DOHH2 (cell line): ENCODE results near the gene REPIN1.
"Not testable (repeated sequence)": the region's sequence is repeated elsewhere in the genome, so short reads cannot be mapped to it uniquely, and the experiment has no call there.

Experiments
- H3F3A ChIP-seq: fragments of 200-600 bp; sonication (generic), shearing (Covaris generic); 2 replicates; pipeline ENCODE4 v1.6.0; 2016; ENCODE audit warnings: antibody characterized with exemption, mild to moderate bottlenecking; ENCODE audit not compliant: control insufficient read depth, insufficient read depth
- H3K27ac ChIP-seq: fragments of 200-600 bp; sonication (generic); 2 replicates; pipeline ENCODE4 v1.5.1; 2014; ENCODE audit warnings: low read depth, mild to moderate bottlenecking, low read length, moderate library complexity
- H3K27me3 ChIP-seq: fragments of 200-600 bp; sonication (generic); 2 replicates; pipeline ENCODE4 v1.6.1; 2014; ENCODE audit warnings: mild to moderate bottlenecking, low read length, mixed read lengths; ENCODE audit not compliant: control insufficient read depth
- H3K36me3 ChIP-seq: fragments of 200-600 bp; sonication (generic); 2 replicates; pipeline ENCODE4 v1.6.1; 2014; ENCODE audit warnings: mild to moderate bottlenecking, low read length, moderate library complexity, mixed read lengths; ENCODE audit not compliant: control insufficient read depth
- H3K4me1 ChIP-seq: fragments of 200-600 bp; sonication (generic); 2 replicates; pipeline ENCODE4 v1.6.1; 2014; ENCODE audit warnings: mild to moderate bottlenecking, low read length, mixed read lengths; ENCODE audit not compliant: control insufficient read depth
- H3K4me2 ChIP-seq: fragments of 200-600 bp; sonication (generic); 2 replicates; pipeline ENCODE4 v1.6.0; 2014; ENCODE audit warnings: mild to moderate bottlenecking, low read length, moderate library complexity
- H3K4me3 ChIP-seq: fragments of 200-600 bp; sonication (generic); 2 replicates; pipeline ENCODE4 v1.5.1; 2014; ENCODE audit warnings: mild to moderate bottlenecking, low read length, mixed read lengths
- H3K79me2 ChIP-seq: fragments of 200-600 bp; sonication (generic); 2 replicates; pipeline ENCODE4 v1.6.1; 2014; ENCODE audit warnings: mild to moderate bottlenecking, low read length, mixed read lengths; ENCODE audit not compliant: control insufficient read depth
- H3K9me2 ChIP-seq: fragments of 200-600 bp; sonication (generic); replicated peaks from 2 replicates; pipeline ENCODE4 v1.6.1; 2014; ENCODE audit warnings: mild to moderate bottlenecking, low read length, mixed read lengths; ENCODE audit not compliant: control insufficient read depth
- H3K9me3 ChIP-seq: fragments of 200-600 bp; sonication (generic); 2 replicates; pipeline ENCODE4 v1.6.1; 2014; ENCODE audit warnings: antibody characterized with exemption, low read length, mixed read lengths; ENCODE audit not compliant: control insufficient read depth, insufficient read depth
- H4K20me1 ChIP-seq: fragments of 200-600 bp; sonication (generic); 2 replicates; pipeline ENCODE4 v1.6.0; 2014; ENCODE audit warnings: low read depth, mild to moderate bottlenecking, antibody characterized with exemption, low read length, moderate library complexity; ENCODE audit not compliant: control insufficient read depth, insufficient read depth
- EZH2phosphoT487 ChIP-seq: fragments of 200-600 bp; sonication (generic); IDR thresholded peaks from 2 replicates; pipeline ENCODE4 v1.6.1; 2017; ENCODE audit warnings: borderline replicate concordance, mild to moderate bottlenecking, antibody characterized with exemption, low read length, moderate library complexity, mixed read lengths
- TF ChIP-seq, protein P1 (sequence below): fragments of 200-600 bp; sonication (generic); IDR thresholded peaks from one replicate; pipeline ENCODE4 v1.5.1; 2014; ENCODE audit warnings: antibody characterized with exemption, mild to moderate bottlenecking, low read depth, low read length; ENCODE audit not compliant: poor library complexity, severe bottlenecking

Gene REPIN1

DNA sequence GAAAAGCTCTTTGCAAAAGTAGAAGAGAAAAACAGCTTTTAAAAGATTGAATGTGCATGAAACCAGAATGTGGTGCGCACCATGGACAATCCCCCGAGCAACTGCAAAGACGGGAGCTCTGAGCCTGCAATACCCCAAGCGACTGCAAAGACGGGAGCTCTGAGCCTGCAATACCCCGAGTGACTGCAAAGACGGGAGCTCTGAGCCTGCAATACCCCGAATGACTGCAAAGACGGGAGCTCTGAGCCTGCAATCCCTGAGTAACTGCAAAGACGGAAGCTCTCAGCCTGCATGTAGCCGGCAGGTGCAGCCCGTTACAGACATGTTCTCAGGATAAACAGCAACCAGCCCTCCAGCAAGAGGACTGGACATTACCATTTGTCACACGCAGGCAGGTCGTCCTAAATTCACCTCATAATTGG, 16.7 kb downstream of the REPIN1 start:
- H3K4me2 ChIP-seq, result no peak overlapping the region
- TF ChIP-seq, protein P1, sequence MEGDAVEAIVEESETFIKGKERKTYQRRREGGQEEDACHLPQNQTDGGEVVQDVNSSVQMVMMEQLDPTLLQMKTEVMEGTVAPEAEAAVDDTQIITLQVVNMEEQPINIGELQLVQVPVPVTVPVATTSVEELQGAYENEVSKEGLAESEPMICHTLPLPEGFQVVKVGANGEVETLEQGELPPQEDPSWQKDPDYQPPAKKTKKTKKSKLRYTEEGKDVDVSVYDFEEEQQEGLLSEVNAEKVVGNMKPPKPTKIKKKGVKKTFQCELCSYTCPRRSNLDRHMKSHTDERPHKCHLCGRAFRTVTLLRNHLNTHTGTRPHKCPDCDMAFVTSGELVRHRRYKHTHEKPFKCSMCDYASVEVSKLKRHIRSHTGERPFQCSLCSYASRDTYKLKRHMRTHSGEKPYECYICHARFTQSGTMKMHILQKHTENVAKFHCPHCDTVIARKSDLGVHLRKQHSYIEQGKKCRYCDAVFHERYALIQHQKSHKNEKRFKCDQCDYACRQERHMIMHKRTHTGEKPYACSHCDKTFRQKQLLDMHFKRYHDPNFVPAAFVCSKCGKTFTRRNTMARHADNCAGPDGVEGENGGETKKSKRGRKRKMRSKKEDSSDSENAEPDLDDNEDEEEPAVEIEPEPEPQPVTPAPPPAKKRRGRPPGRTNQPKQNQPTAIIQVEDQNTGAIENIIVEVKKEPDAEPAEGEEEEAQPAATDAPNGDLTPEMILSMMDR, result no peak
- no peak for TF ChIP-seq EZH2phosphoT487
- no peaks in the 10 kb centered on the region; the same call in 1 of the 2 replicates for H4K20me1 ChIP-seq
- no peak overlapping the region for H3K27ac ChIP-seq
- peaks cover 18% of the 10 kb centered on the region for H3K36me3 ChIP-seq
- peaks cover 51% of the 10 kb centered on the region for H3K4me1 ChIP-seq
- H3K9me3 ChIP-seq, result no peaks in the 10 kb centered on the region
- H3K27me3 ChIP-seq, result no peaks in the 10 kb centered on the region
- no peak overlapping the region for H3K4me3 ChIP-seq
- H3K9me2 ChIP-seq, result no peaks in the 10 kb centered on the region
- peaks cover 44% of the 10 kb centered on the region for H3K79me2 ChIP-seq
- peaks cover 8% of the 10 kb centered on the region for H3F3A ChIP-seq

GRCh38 chr7:150385884-150386283, 17.3 kb downstream of the REPIN1 start:
- not testable (repeated sequence) for H3K4me3 ChIP-seq, H4K20me1 ChIP-seq, H3K4me2 ChIP-seq, H3K27ac ChIP-seq, H3F3A ChIP-seq, H3K27me3 ChIP-seq, H3K9me2 ChIP-seq, H3K9me3 ChIP-seq
- peaks cover 38% of the 10 kb centered on the region for H3K79me2 ChIP-seq
- peaks cover 23% of the 10 kb centered on the region for H3K36me3 ChIP-seq
- peaks cover 45% of the 10 kb centered on the region for H3K4me1 ChIP-seq

GRCh38 chr7:150388306-150388705, 19.7 kb downstream of the REPIN1 start:
- Histone ChIP-seq H3K4me2 (no peak overlapping the region), H3K9me3 (no peaks in the 10 kb centered on the region), H4K20me1 (no peaks in the 10 kb centered on the region; the same call in 1 of the 2 replicates), H3K27ac (no peak overlapping the region), H3F3A (no peaks in the 10 kb centered on the region), H3K27me3 (no peaks in the 10 kb centered on the region), H3K36me3 (peaks cover 24% of the 10 kb centered on the region), H3K4me3 (no peak overlapping the region), H3K79me2 (peaks cover 15% of the 10 kb centered on the region), H3K9me2 (no peaks in the 10 kb centered on the region), H3K4me1 (peaks cover 21% of the 10 kb centered on the region)
- TF ChIP-seq, protein P1, result no peak
- no peak for TF ChIP-seq EZH2phosphoT487

DNA sequence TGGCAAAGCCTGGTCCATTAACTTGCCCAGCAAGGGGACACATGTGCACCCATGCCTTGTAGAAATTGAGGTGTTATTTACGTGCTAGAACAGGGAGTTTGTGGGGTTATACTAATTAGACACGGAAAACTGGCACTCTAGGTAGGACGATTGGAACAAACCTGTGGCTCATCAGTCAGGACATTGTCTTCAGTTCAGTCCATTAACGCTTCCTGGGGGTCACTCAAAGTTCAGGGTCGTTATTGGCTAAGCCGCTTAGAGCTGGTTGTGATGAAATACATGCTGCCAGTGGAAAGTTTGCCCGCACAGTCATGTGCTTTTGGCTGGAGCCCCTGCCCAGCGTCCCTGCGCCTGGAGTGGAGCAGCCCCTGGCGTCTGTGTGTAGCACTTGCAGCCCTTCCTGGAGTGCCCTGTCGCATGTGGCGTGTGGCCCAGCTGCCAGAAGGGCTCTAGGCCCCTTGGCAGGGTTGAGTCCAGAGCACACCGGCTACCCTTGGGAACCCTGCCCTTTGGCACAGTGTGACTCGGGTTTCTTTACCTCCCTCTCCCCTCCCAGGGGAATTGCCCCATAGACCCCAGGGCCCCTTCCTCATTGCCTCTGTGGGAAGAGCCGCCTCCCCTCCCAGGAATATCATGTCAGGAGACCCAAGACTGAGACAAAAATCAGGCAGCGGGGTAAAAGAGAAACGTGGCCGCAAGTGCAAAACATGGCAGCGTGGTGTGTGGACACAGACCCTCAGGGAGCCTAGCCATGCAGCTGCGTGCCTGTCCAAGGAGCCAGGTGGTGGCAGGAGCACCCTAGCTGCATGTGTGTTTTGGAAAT, 20.3 kb downstream of the REPIN1 start:
- H3K4me2 ChIP-seq, result no peak overlapping the region
- H3K79me2 ChIP-seq, result peaks cover 9% of the 10 kb centered on the region
- H3K27me3 ChIP-seq, result no peaks in the 10 kb centered on the region
- H3F3A ChIP-seq, result peaks cover under 1% of the 10 kb centered on the region; the same call in 1 of the 2 replicates
- no peaks in the 10 kb centered on the region for H3K9me2 ChIP-seq
- no peak for TF ChIP-seq EZH2phosphoT487
- TF ChIP-seq, protein P1, result no peak
- no peaks in the 10 kb centered on the region; the same call in 1 of the 2 replicates for H4K20me1 ChIP-seq
- no peak overlapping the region for H3K4me3 ChIP-seq
- peaks cover 14% of the 10 kb centered on the region for H3K4me1 ChIP-seq
- no peaks in the 10 kb centered on the region for H3K9me3 ChIP-seq
- peaks cover 24% of the 10 kb centered on the region for H3K36me3 ChIP-seq
- no peak overlapping the region for H3K27ac ChIP-seq
